IMR-90 (cell line): Measurements from ENCODE around the gene FEM1A.

Experiments used
- BHLHE40 ChIP-seq: fragments of 150-350 bp; IDR thresholded peaks from 2 replicates; pipeline ENCODE4 v1.6.1; 2016; ENCODE audit warnings: mild to moderate bottlenecking, low read depth, low read length
- FOS ChIP-seq: fragments of 150-350 bp; IDR thresholded peaks from 2 replicates; pipeline ENCODE4 v1.6.1; 2016; ENCODE audit warnings: low read depth, low read length
- MAFK ChIP-seq: IDR thresholded peaks from 2 replicates; pipeline ENCODE4 v1.6.1; 2012; ENCODE audit warnings: low read depth, low read length, improper control_type of control experiment
- MAZ ChIP-seq: IDR thresholded peaks from 2 replicates; pipeline ENCODE4 v1.6.1; 2012; ENCODE audit warnings: low read depth, mild to moderate bottlenecking, low read length, improper control_type of control experiment, moderate library complexity, borderline replicate concordance
- MXI1 ChIP-seq: IDR thresholded peaks from 2 replicates; pipeline ENCODE4 v1.6.1; 2012; ENCODE audit warnings: low read depth, mild to moderate bottlenecking, low read length, moderate library complexity, borderline replicate concordance
- POLR2A ChIP-seq: IDR thresholded peaks from 2 replicates; pipeline ENCODE4 v1.6.1; 2012; ENCODE audit warnings: mild to moderate bottlenecking, low read depth, low read length
- RAD21 ChIP-seq: IDR thresholded peaks from 2 replicates; pipeline ENCODE4 v1.6.1; 2012; ENCODE audit warnings: low read length, improper control_type of control experiment
- RCOR1 ChIP-seq: IDR thresholded peaks from 2 replicates; pipeline ENCODE4 v1.6.1; 2012; ENCODE audit warnings: mild to moderate bottlenecking, low read length, improper control_type of control experiment; ENCODE audit not compliant: insufficient replicate concordance
- RFX5 ChIP-seq: IDR thresholded peaks from 2 replicates; pipeline ENCODE4 v1.8.0; 2012; ENCODE audit warnings: low read depth, mild to moderate bottlenecking, low read length, moderate library complexity
- TF ChIP-seq, protein P1 (sequence below): conservative IDR thresholded peaks from 2 replicates; pipeline ENCODE4 v1.5.1; 2012; ENCODE audit warnings: mild to moderate bottlenecking, low read depth, low read length, improper control_type of control experiment
- TF ChIP-seq, protein P2 (sequence below): fragments of 150-350 bp; IDR thresholded peaks from 2 replicates; pipeline ENCODE4 v1.6.1; 2017; ENCODE audit warnings: mild to moderate bottlenecking, antibody characterized with exemption, low read length, low read depth
- TF ChIP-seq, protein P3 (sequence below): fragments of 150-350 bp; IDR thresholded peaks from 2 replicates; pipeline ENCODE4 v1.6.1; 2016; ENCODE audit warnings: low read depth, mild to moderate bottlenecking, low read length, moderate library complexity, borderline replicate concordance

DNA sequence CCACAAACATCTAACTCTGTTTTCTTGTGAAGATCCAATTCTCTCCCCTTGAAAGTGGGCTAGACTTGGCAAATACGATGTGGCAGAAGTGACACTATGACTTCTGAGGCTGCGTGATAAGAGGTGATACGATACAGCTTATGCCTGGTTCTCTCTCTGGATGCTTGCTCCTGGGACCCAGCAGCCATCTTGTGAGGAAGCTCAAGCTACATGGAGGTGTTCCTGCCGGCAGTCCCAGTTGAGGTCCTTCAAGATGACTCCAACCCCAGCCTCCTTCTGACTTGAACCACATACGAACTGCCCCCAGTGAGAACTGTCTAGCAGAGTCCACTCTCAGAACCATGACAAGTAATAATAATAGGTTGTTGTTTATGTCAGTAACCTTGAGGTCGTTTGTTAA, 10.7 kb upstream of the FEM1A start:
- no peak for TF ChIP-seq POLR2A
- TF ChIP-seq, protein P1, sequence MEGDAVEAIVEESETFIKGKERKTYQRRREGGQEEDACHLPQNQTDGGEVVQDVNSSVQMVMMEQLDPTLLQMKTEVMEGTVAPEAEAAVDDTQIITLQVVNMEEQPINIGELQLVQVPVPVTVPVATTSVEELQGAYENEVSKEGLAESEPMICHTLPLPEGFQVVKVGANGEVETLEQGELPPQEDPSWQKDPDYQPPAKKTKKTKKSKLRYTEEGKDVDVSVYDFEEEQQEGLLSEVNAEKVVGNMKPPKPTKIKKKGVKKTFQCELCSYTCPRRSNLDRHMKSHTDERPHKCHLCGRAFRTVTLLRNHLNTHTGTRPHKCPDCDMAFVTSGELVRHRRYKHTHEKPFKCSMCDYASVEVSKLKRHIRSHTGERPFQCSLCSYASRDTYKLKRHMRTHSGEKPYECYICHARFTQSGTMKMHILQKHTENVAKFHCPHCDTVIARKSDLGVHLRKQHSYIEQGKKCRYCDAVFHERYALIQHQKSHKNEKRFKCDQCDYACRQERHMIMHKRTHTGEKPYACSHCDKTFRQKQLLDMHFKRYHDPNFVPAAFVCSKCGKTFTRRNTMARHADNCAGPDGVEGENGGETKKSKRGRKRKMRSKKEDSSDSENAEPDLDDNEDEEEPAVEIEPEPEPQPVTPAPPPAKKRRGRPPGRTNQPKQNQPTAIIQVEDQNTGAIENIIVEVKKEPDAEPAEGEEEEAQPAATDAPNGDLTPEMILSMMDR, result no peak
- TF ChIP-seq, protein P2, sequence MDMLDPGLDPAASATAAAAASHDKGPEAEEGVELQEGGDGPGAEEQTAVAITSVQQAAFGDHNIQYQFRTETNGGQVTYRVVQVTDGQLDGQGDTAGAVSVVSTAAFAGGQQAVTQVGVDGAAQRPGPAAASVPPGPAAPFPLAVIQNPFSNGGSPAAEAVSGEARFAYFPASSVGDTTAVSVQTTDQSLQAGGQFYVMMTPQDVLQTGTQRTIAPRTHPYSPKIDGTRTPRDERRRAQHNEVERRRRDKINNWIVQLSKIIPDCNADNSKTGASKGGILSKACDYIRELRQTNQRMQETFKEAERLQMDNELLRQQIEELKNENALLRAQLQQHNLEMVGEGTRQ, result no peak
- TF ChIP-seq RAD21, result no peak
- TF ChIP-seq MAZ, result no peak
- no peak for TF ChIP-seq RFX5
- TF ChIP-seq MXI1, result no peak
- no peak for TF ChIP-seq RCOR1
- TF ChIP-seq, protein P3, sequence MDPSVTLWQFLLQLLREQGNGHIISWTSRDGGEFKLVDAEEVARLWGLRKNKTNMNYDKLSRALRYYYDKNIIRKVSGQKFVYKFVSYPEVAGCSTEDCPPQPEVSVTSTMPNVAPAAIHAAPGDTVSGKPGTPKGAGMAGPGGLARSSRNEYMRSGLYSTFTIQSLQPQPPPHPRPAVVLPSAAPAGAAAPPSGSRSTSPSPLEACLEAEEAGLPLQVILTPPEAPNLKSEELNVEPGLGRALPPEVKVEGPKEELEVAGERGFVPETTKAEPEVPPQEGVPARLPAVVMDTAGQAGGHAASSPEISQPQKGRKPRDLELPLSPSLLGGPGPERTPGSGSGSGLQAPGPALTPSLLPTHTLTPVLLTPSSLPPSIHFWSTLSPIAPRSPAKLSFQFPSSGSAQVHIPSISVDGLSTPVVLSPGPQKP, result no peak
- TF ChIP-seq FOS, result no peak
- TF ChIP-seq MAFK, result no peak
- TF ChIP-seq BHLHE40, result no peak
